Measurements from ENCODE around the gene S1PR1. TPM values are rescaled to one million over a fixed set of nuclear protein-coding genes. Genes with fewer than 3 reads are reported as not detected.

The S1PR1 gene
- polyA plus RNA-seq, 1 donor (not counting 4 experiments of a cell fraction or from before 2014, with no cell fraction given), result 3.1 TPM

GRCh38 chr1:101284021-101284420 lies 47.2 kb downstream of the S1PR1 start:
- Histone ChIP-seq H3K27ac (ENCODE audit: control insufficient read depth, insufficient read depth, low read length) (no peak overlapping the region), H3K27me3 (ENCODE audit: control insufficient read depth, extremely low read depth, insufficient read depth, low read length) (no peaks in the 10 kb centered on the region), H3K79me2 (ENCODE audit: control insufficient read depth, insufficient read depth, low read length) (no peaks in the 10 kb centered on the region), H3K4me1 (ENCODE audit: control insufficient read depth, extremely low read depth, insufficient read depth, low read length) (no peaks in the 10 kb centered on the region), H3K9ac (ENCODE audit: control insufficient read depth, extremely low read depth, insufficient read depth, low read length) (no peak overlapping the region), H3K4me3 (ENCODE audit: control insufficient read depth in 2 of 3, extremely low read depth in 1 of 3, insufficient read depth in 2 of 3, low read depth in 1 of 3, low read length in 3 of 3) (no peak overlapping the region), H3K36me3 (ENCODE audit: control insufficient read depth in 2 of 2, extremely low read depth in 1 of 2, insufficient read depth in 2 of 2, low read length in 2 of 2) (no peaks in the 10 kb centered on the region), H3K9me3 (ENCODE audit: control insufficient read depth, low read depth, low read length) (no peaks in the 10 kb centered on the region), H3K9me1 (ENCODE audit: control insufficient read depth, extremely low read depth, insufficient read depth, low read length) (no peaks in the 10 kb centered on the region), H3K4me2 (ENCODE audit: control insufficient read depth, extremely low read depth, insufficient read depth, low read depth, low read length) (no peak overlapping the region), H4K20me1 (ENCODE audit: control insufficient read depth, extremely low read depth, insufficient read depth, low read length) (no peaks in the 10 kb centered on the region), H2AFZ (ENCODE audit: control insufficient read depth, low read length) (no peak overlapping the region)
- dilution Hi-C loops (cut with MboI; ENCODE audit: extremely low pct_ligation_motif_present, low sequenced_read_pairs), result no loop called here
- no peak for DNase-seq (ENCODE audit: low read depth, low spot score)
- TF ChIP-seq CTCF (optimal IDR thresholded peaks at IDR 0.05 in 1 of 3, IDR thresholded peaks at IDR 0.05 in 1 of 3, conservative IDR thresholded peaks at IDR 0.05 in 1 of 3; ENCODE audit: extremely low read depth in 1 of 3, insufficient read depth in 2 of 3, low read length in 3 of 3) (no peak), EZH2 (IDR thresholded peaks at IDR 0.05; ENCODE audit: low read length) (no peak)
- FAIRE-seq, result no peak

GRCh38 chr1:101284622-101285218 lies 47.9 kb downstream of the S1PR1 start:
- H3K9ac ChIP-seq (ENCODE audit: control insufficient read depth, extremely low read depth, insufficient read depth, low read length), result no peak overlapping the region
- dilution Hi-C loops (cut with MboI; ENCODE audit: extremely low pct_ligation_motif_present, low sequenced_read_pairs), result no loop called here
- H3K79me2 ChIP-seq (ENCODE audit: control insufficient read depth, insufficient read depth, low read length), result no peaks in the 10 kb centered on the region
- H4K20me1 ChIP-seq (ENCODE audit: control insufficient read depth, extremely low read depth, insufficient read depth, low read length), result no peaks in the 10 kb centered on the region
- no peaks in the 10 kb centered on the region for H3K36me3 ChIP-seq (ENCODE audit: control insufficient read depth in 2 of 2, extremely low read depth in 1 of 2, insufficient read depth in 2 of 2, low read length in 2 of 2)
- no peak overlapping the region for H3K4me3 ChIP-seq (ENCODE audit: control insufficient read depth in 2 of 3, extremely low read depth in 1 of 3, insufficient read depth in 2 of 3, low read depth in 1 of 3, low read length in 3 of 3)
- H3K9me3 ChIP-seq (ENCODE audit: control insufficient read depth, low read depth, low read length), result no peaks in the 10 kb centered on the region
- no peak overlapping the region for H2AFZ ChIP-seq (ENCODE audit: control insufficient read depth, low read length)
- H3K27ac ChIP-seq (ENCODE audit: control insufficient read depth, insufficient read depth, low read length), result no peak overlapping the region
- no peaks in the 10 kb centered on the region for H3K9me1 ChIP-seq (ENCODE audit: control insufficient read depth, extremely low read depth, insufficient read depth, low read length)
- TF ChIP-seq CTCF (optimal IDR thresholded peaks at IDR 0.05 in 1 of 3, IDR thresholded peaks at IDR 0.05 in 1 of 3, conservative IDR thresholded peaks at IDR 0.05 in 1 of 3; ENCODE audit: extremely low read depth in 1 of 3, insufficient read depth in 2 of 3, low read length in 3 of 3) (no peak), EZH2 (IDR thresholded peaks at IDR 0.05; ENCODE audit: low read length) (no peak)
- H3K27me3 ChIP-seq (ENCODE audit: control insufficient read depth, extremely low read depth, insufficient read depth, low read length), result no peaks in the 10 kb centered on the region
- no peaks in the 10 kb centered on the region for H3K4me1 ChIP-seq (ENCODE audit: control insufficient read depth, extremely low read depth, insufficient read depth, low read length)
- FAIRE-seq, result no peak
- no peak for DNase-seq (ENCODE audit: low read depth, low spot score)
- H3K4me2 ChIP-seq (ENCODE audit: control insufficient read depth, extremely low read depth, insufficient read depth, low read depth, low read length), result no peak overlapping the region
